ENCODE results near the gene MAGEB4.
A peak's percentile ranks its signal among the peaks of the same experiment; 100 is the strongest.

MAGEB4 gene

GRCh38 chrX:30283456-30284200 lies 41.8 kb downstream of the MAGEB4 start:
- DNase-seq (ENCODE audit: low spot score) = peak; percentile 69

Data from AG08396 (cell line).